ENCODE data around the gene STAC.

STAC gene

DNA sequence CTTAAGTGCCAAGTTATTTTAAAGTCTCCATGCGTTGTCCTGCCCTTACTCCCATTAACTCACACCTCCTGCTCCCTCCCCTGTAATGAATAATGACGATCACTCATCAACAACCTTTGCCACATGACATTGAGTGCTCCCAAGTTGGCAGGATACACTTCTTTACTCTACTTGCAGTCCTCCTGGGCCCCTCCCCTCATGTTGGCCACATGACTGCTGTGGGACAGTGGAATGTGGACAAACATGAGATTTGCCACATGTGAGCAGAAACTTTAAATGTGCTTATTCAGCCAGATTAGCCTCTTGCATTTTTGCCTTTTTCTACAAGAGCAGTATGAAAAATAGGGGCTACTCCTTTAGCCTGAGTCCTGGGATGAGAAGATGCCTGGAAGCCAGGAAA, 216.1 kb downstream of the STAC start:
- DNase-seq, result no peak

GRCh38 chr3:36597422-36597821, 217.1 kb downstream of the STAC start:
- no peak for DNase-seq
